ENCODE measurements around the gene NEK10. TPM values are rescaled to one million over a fixed set of nuclear protein-coding genes. Genes with fewer than 3 reads are reported as not detected.

NEK10 gene
- total RNA-seq, 1 donor from 2014 or later: 7.3 TPM

GRCh38 chr3:27356976-27357375, 12.2 kb downstream of the NEK10 start:
- H3K27me3 Mint-ChIP-seq (ENCODE audit: low read depth): no peaks in the 10 kb centered on the region
- H3K9me3 Mint-ChIP-seq (ENCODE audit: low read depth): no peaks in the 10 kb centered on the region
- TF ChIP-seq CTCF (IDR thresholded peaks at IDR 0.05): no peak
- H3K4me1 Mint-ChIP-seq (ENCODE audit: low read depth): peaks cover 39% of the 10 kb centered on the region
- DNase-seq (ENCODE audit: low spot score): no peak
- no peak overlapping the region for H3K27ac Mint-ChIP-seq (ENCODE audit: unreplicated experiment)
- H3K4me3 Mint-ChIP-seq (ENCODE audit: unreplicated experiment): no peak overlapping the region
- H3K36me3 Mint-ChIP-seq (ENCODE audit: low read depth): no peaks in the 10 kb centered on the region

- TF ChIP-seq CTCF (IDR thresholded peaks at IDR 0.05): no peak
- H3K27ac Mint-ChIP-seq (ENCODE audit: unreplicated experiment): no peak overlapping the region
- DNase-seq (ENCODE audit: low spot score): no peak
- peaks cover 22% of the 10 kb centered on the region for H3K4me1 Mint-ChIP-seq (ENCODE audit: low read depth)
- H3K9me3 Mint-ChIP-seq (ENCODE audit: low read depth): no peaks in the 10 kb centered on the region
- no peaks in the 10 kb centered on the region for H3K27me3 Mint-ChIP-seq (ENCODE audit: low read depth)
- H3K4me3 Mint-ChIP-seq (ENCODE audit: unreplicated experiment): no peak overlapping the region
- no peaks in the 10 kb centered on the region for H3K36me3 Mint-ChIP-seq (ENCODE audit: low read depth)
Measured at GRCh38 chr3:27354588-27355203, 14.5 kb downstream of the NEK10 start.

GRCh38 chr3:27354161-27354560, 15.0 kb downstream of the NEK10 start:
- peaks cover 2% of the 10 kb centered on the region for H3K36me3 Mint-ChIP-seq (ENCODE audit: low read depth)
- H3K4me3 Mint-ChIP-seq (ENCODE audit: unreplicated experiment): no peak overlapping the region
- no peak for DNase-seq (ENCODE audit: low spot score)
- no peak for TF ChIP-seq CTCF (IDR thresholded peaks at IDR 0.05)
- peaks cover 18% of the 10 kb centered on the region for H3K4me1 Mint-ChIP-seq (ENCODE audit: low read depth)
- no peaks in the 10 kb centered on the region for H3K27me3 Mint-ChIP-seq (ENCODE audit: low read depth)
- no peak overlapping the region for H3K27ac Mint-ChIP-seq (ENCODE audit: unreplicated experiment)
- H3K9me3 Mint-ChIP-seq (ENCODE audit: low read depth): no peaks in the 10 kb centered on the region

GRCh38 chr3:27353221-27353620, 16.0 kb downstream of the NEK10 start:
- TF ChIP-seq CTCF (IDR thresholded peaks at IDR 0.05): no peak
- Mint-ChIP-seq H3K36me3 (ENCODE audit: low read depth) (peaks cover 4% of the 10 kb centered on the region), H3K4me1 (ENCODE audit: low read depth) (peaks cover 18% of the 10 kb centered on the region), H3K9me3 (ENCODE audit: low read depth) (no peaks in the 10 kb centered on the region), H3K27ac (ENCODE audit: unreplicated experiment) (no peak overlapping the region), H3K4me3 (ENCODE audit: unreplicated experiment) (no peak overlapping the region), H3K27me3 (ENCODE audit: low read depth) (no peaks in the 10 kb centered on the region)
- DNase-seq (ENCODE audit: low spot score): no peak

GRCh38 chr3:27352047-27352446, 17.1 kb downstream of the NEK10 start:
- Mint-ChIP-seq H3K4me1 (ENCODE audit: low read depth) (peaks cover 18% of the 10 kb centered on the region), H3K27ac (ENCODE audit: unreplicated experiment) (no peak overlapping the region), H3K36me3 (ENCODE audit: low read depth) (peaks cover 6% of the 10 kb centered on the region), H3K4me3 (ENCODE audit: unreplicated experiment) (no peak overlapping the region), H3K27me3 (ENCODE audit: low read depth) (no peaks in the 10 kb centered on the region), H3K9me3 (ENCODE audit: low read depth) (no peaks in the 10 kb centered on the region)
- TF ChIP-seq CTCF (IDR thresholded peaks at IDR 0.05): no peak
- no peak for DNase-seq (ENCODE audit: low spot score)

All from chondrocyte (in vitro differentiated cells).